Stimulated activated CD4-positive, alpha-beta T cell treated with anti-CD3 and anti-CD28 coated beads, Interleukin-15, amount 100 ng/mL, for 24 hours (primary cell): ENCODE data around the gene ELP6.

Experiments used
- DNase-seq: peaks from one replicate; pipeline ENCODE4 v3.0.0-alpha.2; 2020

Gene ELP6

GRCh38 chr3:47513125-47513929, at the start of gene ELP6:
Gene ELP6, minus strand, starts transcription at chr3:47513712. Its CDS starts 122 bp downstream, at chr3:47513590.
- peak; percentile 98 for DNase-seq

GRCh38 chr3:47556351-47556750, 42.8 kb upstream of the ELP6 start:
- no peak for DNase-seq

- DNase-seq, result no peak
Measured at GRCh38 chr3:47554335-47554734, 40.8 kb upstream of the ELP6 start.

DNA sequence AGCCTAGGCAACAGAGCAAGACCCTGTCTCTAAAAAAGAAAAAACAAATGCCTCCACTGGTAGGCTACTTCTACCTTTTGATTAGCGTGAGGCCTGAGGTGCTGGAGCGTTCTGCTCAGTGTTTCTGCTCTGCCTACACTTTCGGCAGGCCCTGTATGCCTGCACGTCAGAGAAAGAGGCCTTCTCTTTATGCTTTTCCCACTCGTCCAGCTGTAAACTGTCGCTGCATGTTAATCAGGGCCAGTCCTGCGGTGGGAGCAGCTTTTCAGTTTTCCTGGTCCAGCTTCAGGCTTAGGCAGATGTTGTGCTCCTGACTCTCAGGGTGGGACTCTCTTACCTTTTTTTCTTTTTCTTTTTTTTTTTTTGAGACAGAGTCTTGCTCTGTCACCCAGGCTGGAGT, 39.9 kb upstream of the ELP6 start:
- no peak for DNase-seq

- no peak for DNase-seq
Measured at GRCh38 chr3:47542471-47543173, 29.1 kb upstream of the ELP6 start.

- no peak for DNase-seq
Measured at GRCh38 chr3:47541583-47542108, 28.1 kb upstream of the ELP6 start.

DNA sequence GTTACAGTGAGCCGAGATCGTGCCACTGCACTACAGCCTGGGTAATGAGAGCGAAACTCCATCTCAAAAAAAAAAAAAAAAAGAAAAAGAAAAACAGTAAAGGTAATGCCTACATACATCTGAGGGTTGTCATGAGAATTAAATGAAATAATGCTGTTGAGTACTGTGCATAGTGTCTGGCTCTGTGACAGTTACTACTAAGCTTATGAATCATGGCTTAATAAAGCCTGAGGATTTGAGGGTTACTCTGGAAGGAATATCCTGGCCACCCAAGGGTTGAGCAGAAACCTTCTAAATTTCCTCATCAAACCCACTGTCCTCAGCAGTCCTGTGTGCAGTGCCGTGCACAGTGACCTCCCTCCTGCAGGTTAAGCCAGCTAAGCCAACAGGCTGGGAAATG, 26.8 kb upstream of the ELP6 start:
- no peak for DNase-seq

DNA sequence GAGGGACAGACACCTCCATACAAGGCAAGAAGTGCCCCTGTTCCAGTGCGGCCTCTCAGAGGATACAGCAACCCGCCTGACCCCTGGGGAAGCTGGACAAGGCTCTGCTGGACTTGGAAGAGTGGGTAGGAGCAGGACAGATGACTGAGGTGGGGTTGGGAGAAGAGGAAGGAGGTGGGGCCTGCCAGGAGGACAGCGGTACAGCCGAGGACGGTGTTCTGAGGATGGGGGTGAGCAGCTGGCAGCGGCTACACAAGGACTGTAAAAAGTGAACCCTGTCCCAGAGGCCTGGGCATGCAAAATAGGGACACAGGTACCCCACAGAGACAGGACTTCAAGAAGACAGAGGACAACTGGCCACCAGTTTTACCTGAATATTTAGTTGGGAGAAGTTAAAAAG, 23.5 kb upstream of the ELP6 start:
- DNase-seq, result no peak

GRCh38 chr3:47536221-47536891, 22.8 kb upstream of the ELP6 start:
- no peak for DNase-seq

- DNase-seq, result no peak
Measured at GRCh38 chr3:47533996-47534454, 20.5 kb upstream of the ELP6 start.

GRCh38 chr3:47533481-47533880, 20.0 kb upstream of the ELP6 start:
- DNase-seq, result no peak

DNA sequence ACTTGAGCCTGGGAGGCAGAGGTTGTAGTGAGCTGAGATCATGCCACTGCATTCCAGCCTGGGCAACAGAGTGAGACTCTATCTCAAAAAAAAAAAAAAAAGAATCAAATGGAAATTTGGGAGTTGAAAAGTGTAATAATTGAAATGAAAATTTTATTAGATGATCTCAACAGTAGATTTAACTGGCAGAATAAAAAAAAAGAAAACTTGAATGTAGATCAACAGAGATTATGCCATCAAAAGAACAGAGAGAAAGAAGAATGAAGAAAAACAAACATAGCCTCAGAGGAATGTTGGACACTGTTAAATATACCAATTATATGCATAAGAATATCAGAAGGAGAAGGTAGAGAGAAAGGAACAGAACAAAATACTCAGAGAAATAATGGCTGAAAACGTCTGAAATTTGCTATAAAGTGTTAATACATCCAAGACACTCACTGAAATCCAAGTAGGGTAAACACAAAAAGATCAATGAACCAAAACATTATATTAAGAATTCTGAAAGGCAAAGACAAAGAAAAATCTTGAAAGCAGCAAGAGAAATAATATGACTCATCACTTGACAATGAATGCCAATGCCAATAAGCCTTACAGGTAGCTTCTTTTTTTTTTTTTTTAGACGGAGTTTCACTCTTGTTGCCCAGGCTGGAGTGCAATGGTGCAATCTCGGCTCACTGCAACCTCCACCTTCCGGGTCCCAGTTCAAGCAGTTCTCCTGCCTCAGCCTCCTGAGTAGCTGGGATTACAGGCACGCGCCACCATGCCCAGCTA, 14.6 kb upstream of the ELP6 start:
- DNase-seq, result no peak

- DNase-seq, result no peak
Measured at GRCh38 chr3:47525617-47526016, 12.1 kb upstream of the ELP6 start.

- no peak for DNase-seq
Measured at GRCh38 chr3:47523310-47524073, 10.0 kb upstream of the ELP6 start.

DNA sequence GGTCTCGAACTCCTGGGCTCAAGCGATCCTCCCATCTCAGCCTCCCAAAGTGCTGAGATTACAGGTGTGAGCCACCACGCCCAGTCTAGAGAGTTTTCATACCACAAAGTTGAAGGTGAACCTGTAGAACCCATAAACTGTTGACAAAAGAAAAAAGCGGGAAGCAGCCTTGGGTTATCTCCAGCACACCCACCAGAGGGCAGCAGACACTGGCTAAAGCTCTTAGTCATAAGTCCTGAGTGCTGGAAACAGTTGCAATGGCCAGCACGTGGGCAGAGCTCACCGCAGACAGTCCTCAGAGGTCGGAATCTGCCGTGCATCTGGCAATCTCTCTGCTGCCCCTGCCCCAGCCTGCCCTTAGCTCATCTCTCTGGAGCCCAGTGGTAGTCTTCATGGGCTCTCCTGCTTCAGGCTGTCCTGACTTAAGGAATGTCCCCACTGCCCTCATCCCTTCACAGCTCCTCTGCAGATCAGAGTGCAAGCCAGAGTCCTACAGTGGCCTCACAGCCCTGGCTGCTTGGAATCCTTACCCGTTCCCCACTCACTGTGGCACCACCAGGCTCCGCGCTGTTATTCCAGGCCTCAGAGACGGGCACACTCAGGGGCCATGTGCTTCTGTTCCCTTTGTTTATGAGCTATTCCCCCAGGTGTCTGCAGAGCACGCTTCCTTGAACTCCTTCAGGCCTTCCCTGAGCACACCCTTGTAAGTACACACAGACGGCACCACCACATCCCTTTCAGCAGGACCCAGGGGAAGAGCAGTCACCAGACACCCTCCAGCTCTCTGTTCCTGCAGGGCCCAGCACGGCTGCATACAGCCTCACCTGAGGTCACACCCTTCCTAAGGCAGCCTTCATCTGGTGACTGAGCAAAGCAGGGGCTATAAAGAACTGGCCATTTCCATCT, 8.8 kb upstream of the ELP6 start:
- DNase-seq, result peak; percentile 86

GRCh38 chr3:47520756-47521155, 7.2 kb upstream of the ELP6 start:
- DNase-seq, result no peak

DNA sequence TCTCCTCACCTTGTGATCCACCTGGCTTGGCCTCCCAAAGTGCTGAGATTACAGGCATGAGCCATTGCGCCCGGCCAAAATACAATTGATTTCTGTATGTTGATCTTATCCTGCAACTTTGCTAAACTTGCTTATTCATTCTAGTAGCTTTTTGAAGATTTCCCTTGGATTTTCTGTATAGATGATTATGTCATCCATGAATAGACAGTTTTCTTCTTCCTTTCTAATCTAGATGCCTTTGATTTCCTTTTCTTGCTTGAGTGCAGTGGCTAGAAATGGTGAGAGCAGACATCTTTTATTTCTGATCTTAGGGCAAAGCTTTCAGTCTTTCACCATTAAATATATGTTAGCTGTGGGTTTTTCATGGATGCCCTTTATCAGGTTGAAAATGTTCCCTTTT, 4.4 kb upstream of the ELP6 start:
- no peak for DNase-seq

DNA sequence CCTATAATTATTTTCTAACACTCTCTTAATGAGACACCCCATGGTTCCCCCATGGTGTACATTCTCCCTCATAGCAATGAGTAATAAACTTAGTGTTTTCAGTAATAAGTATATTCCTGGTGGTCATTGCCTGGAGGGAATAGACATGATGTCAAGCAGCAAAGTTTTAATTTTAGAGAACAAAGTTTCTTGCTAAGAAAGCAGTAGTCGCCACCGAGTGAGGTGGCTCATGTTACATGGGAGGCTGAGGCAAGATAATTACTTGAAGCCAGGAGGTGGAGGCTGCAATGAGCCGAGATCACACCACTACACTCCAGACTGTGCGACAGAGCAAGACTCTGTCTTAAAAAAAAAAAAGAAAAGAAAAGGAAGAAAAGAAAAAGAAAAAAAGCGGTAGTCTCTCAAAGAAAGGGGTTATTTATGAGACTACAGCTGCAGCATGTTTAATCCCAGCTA, 2.4 kb upstream of the ELP6 start:
- DNase-seq, result no peak

GRCh38 chr3:47515100-47515499, 1.6 kb upstream of the ELP6 start:
- no peak for DNase-seq

GRCh38 chr3:47512416-47513124, 942 bp downstream of the ELP6 start:
- DNase-seq, result peak; percentile 26
